PC-3 (cell line): Measurements from ENCODE around the gene KCNK3. TPM values are rescaled to one million over a fixed set of nuclear protein-coding genes. Genes with fewer than 3 reads are reported as not detected.
A peak's percentile ranks its signal among the peaks of the same experiment; 100 is the strongest.

Experiments
- ATAC-seq: fragments of 200-7000 bp; cut with Tn5 transposase; 2 replicates; pipeline ENCODE4 v1.9.1; 2020; ENCODE audit warnings: mild to moderate bottlenecking, moderate library complexity
- BruUV-seq: library from RNA; stranded (reverse); fragments of 400-500 nt; replicated peaks from 2 replicates; lab custom pipeline; 2021; lab: Mats Ljungman, UMichigan
- CTCF ChIA-PET: fragments of 300-600 bp; sonication (Branson Sonifier 250); formaldehyde crosslinking; loops from one replicate; lab custom pipeline; 2022; ENCODE audit warnings: antibody characterized with exemption; lab: Charles Lee
- POLR2A ChIA-PET: fragments of 300-600 bp; sonication (Branson Sonifier 250); formaldehyde crosslinking; loops from one replicate; lab custom pipeline; 2022; ENCODE audit warnings: antibody characterized with exemption; ENCODE audit not compliant: unreplicated experiment; lab: Charles Lee
- DNase-seq: peaks from one replicate; pipeline ENCODE4 v3.0.0-alpha.2; 2015
- H2AFZ ChIP-seq: fragments of 300-600 bp; sonication (generic); 2 replicates; pipeline ENCODE4 v1.6.0; 2016; ENCODE audit warnings: antibody characterized with exemption, low read length
- H3F3A ChIP-seq: fragments of 300-600 bp; sonication (generic); one replicate; pipeline ENCODE4 v1.6.0; 2017; ENCODE audit warnings: antibody characterized with exemption, low read length, control low read depth, mild to moderate bottlenecking; ENCODE audit not compliant: unreplicated experiment
- H3K27ac ChIP-seq: fragments of 300-600 bp; sonication (generic); 2 replicates; pipeline ENCODE4 v1.5.1; 2016; ENCODE audit warnings: mild to moderate bottlenecking, low read length
- H3K27me3 ChIP-seq: fragments of 300-600 bp; sonication (generic); 2 replicates; pipeline ENCODE4 v1.6.1; 2016; ENCODE audit warnings: low read length, mixed read lengths
- H3K36me3 ChIP-seq: fragments of 300-600 bp; sonication (generic); 2 replicates; pipeline ENCODE4 v1.6.1; 2016; ENCODE audit warnings: low read depth, mixed run types, low read length, mixed read lengths
- H3K4me1 ChIP-seq: fragments of 300-600 bp; sonication (generic); 2 replicates; pipeline ENCODE4 v1.5.1; 2016; ENCODE audit warnings: low read length; ENCODE audit not compliant: insufficient read depth
- H3K4me2 ChIP-seq: fragments of 300-600 bp; sonication (generic); 2 replicates; pipeline ENCODE4 v1.6.0; 2016; ENCODE audit warnings: low read length
- H3K4me3 ChIP-seq: fragments of 300-600 bp; sonication (generic); 2 replicates; pipeline ENCODE4 v1.5.1; 2016; ENCODE audit warnings: mild to moderate bottlenecking, low read length, mixed read lengths
- H3K79me2 ChIP-seq: fragments of 300-600 bp; sonication (generic); 2 replicates; pipeline ENCODE4 v1.6.1; 2017; ENCODE audit warnings: low read length, mixed read lengths
- H3K9ac ChIP-seq: fragments of 300-600 bp; sonication (generic); 2 replicates; pipeline ENCODE4 v1.6.0; 2016; ENCODE audit warnings: mild to moderate bottlenecking, low read length
- H3K9me2 ChIP-seq: fragments of 300-600 bp; sonication (generic); replicated peaks from 2 replicates; pipeline ENCODE4 v1.6.1; 2016; ENCODE audit warnings: mixed run types, low read length, mixed read lengths
- H3K9me3 ChIP-seq: fragments of 300-600 bp; sonication (generic); 2 replicates; pipeline ENCODE4 v1.6.1; 2016; ENCODE audit warnings: low read length, mixed read lengths
- H4K20me1 ChIP-seq: fragments of 300-600 bp; sonication (generic); 2 replicates; pipeline ENCODE4 v1.6.1; 2016; ENCODE audit warnings: low read length, mixed read lengths
- EZH2 ChIP-seq: fragments of 300-600 bp; sonication (generic); IDR thresholded peaks from one replicate; pipeline ENCODE4 v1.6.1; 2017; ENCODE audit warnings: antibody characterized with exemption, mild to moderate bottlenecking, low read length; ENCODE audit not compliant: unreplicated experiment
- EZH2phosphoT487 ChIP-seq: fragments of 300-600 bp; sonication (generic); IDR thresholded peaks from 2 replicates; pipeline ENCODE4 v1.6.1; 2018; ENCODE audit warnings: mild to moderate bottlenecking, antibody characterized with exemption, low read length, borderline replicate concordance
- intact Hi-C: fragments of 100-400 bp; cut with micrococcal nuclease; formaldehyde crosslinking; loops from 2 replicates; pipeline ENCODE4 v1.9.0; 2023
- total RNA-seq: library from RNA; depleted of rRNA; stranded (reverse); fragments of >200 nt; gene quantifications from 2 replicates; pipeline ENCODE4 v1.2.3, GENCODE V29; 2014
- TF ChIP-seq, protein P1 (sequence below): fragments of 300-600 bp; sonication (generic); conservative IDR thresholded peaks from 2 replicates; pipeline ENCODE4 v1.5.1; 2017; ENCODE audit warnings: antibody characterized with exemption, low read depth, mild to moderate bottlenecking, low read length

Gene KCNK3
- total RNA-seq, 1 experiment from 2014 or later = 0.04 TPM

DNA sequence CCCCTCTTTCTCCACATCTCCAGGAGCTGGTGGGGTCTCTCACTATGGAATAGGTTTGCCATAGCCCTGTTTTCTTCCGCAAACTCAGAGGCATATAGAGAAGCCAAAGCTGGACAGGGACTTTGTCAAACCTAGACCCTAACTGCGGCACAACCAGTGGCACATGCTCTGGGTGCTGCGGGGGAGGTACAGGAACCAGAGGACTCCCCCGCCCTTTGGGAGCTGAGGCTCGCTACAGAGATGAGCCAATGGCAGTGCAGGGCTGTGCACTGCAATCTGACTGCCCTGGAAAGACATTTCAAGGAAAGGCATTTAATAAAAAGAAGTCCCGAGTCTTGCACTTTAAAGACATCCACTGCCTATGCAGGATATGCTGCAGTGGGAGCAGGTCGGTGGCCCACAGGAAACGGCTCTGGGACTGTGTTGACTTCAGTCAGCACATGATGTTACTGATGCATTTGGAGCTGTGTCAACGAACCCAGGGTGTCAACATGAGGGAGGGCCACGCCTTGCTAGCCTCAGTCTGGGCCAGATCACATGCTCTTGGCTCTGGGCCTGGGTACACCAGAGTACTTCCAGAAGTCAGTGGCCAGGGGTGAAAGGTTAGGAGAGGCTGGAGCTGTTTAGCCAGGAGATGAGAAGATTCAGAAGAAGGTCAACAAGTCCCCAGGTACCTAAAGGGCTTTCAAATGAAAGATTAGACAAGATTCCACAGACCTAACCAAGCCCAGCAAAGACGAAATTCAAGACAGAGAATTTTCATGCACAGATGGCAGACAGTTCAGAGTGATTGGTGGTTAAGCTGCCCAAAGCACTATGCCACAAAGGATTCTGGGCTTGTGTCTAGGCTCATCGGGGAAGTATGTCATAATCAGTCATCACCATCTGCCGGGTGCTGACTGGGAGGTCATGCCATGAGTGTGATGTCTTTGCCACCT lies 79.8 kb downstream of the KCNK3 start:
- no TSS peak for BruUV-seq
- ChIA-PET POLR2A (no interaction called here), CTCF (no interaction called here)
- H3K4me3 ChIP-seq = no peak overlapping the region
- H2AFZ ChIP-seq = no peak overlapping the region
- H3F3A ChIP-seq = no peaks in the 10 kb centered on the region
- H3K9me2 ChIP-seq = no peaks in the 10 kb centered on the region
- intact Hi-C loops = no loop called here
- H3K27ac ChIP-seq = no peak overlapping the region; the same call in 1 of the 2 replicates
- H4K20me1 ChIP-seq = peaks cover 20% of the 10 kb centered on the region
- peaks cover 21% of the 10 kb centered on the region for H3K4me1 ChIP-seq
- DNase-seq = peak; percentile 41
- H3K36me3 ChIP-seq = peaks cover 3% of the 10 kb centered on the region; the same call in 1 of the 2 replicates
- H3K9me3 ChIP-seq = no peaks in the 10 kb centered on the region
- H3K79me2 ChIP-seq = peaks cover 52% of the 10 kb centered on the region
- no peak overlapping the region for H3K9ac ChIP-seq
- TF ChIP-seq EZH2 (no peak), EZH2phosphoT487 (no peak)
- TF ChIP-seq, protein P1, sequence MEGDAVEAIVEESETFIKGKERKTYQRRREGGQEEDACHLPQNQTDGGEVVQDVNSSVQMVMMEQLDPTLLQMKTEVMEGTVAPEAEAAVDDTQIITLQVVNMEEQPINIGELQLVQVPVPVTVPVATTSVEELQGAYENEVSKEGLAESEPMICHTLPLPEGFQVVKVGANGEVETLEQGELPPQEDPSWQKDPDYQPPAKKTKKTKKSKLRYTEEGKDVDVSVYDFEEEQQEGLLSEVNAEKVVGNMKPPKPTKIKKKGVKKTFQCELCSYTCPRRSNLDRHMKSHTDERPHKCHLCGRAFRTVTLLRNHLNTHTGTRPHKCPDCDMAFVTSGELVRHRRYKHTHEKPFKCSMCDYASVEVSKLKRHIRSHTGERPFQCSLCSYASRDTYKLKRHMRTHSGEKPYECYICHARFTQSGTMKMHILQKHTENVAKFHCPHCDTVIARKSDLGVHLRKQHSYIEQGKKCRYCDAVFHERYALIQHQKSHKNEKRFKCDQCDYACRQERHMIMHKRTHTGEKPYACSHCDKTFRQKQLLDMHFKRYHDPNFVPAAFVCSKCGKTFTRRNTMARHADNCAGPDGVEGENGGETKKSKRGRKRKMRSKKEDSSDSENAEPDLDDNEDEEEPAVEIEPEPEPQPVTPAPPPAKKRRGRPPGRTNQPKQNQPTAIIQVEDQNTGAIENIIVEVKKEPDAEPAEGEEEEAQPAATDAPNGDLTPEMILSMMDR = no peak
- no peaks in the 10 kb centered on the region for H3K27me3 ChIP-seq
- no peak overlapping the region for H3K4me2 ChIP-seq
- peak; percentile 84 for ATAC-seq

DNA sequence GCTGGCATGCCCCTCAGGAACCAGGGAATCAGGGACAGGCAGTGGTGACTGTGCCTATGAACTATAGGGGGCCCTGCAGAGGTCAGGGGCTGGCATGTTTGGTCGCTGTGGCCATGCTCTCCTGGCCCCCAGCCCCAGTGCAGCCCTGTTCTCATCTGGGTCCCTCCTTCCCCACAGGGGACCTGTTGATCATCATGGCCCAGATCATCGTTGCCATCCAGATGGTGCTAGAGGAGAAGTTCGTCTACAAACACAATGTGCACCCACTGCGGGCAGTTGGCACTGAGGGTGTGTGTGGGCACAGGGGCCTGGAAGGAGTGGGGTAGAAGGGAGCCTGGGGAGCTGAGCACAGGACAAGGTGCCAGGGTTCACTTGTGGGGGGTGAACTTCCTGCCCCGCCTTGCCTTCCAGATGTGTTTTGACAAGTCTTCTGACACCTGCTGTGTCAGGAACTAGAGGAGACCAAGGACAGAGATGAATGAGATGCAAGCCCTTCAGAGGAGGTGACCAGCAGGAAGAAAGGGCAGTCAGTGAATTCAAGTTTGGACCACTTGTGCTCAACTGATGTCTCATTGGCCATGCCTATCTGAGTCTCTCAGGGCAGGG lies 83.8 kb downstream of the KCNK3 start:
- Histone ChIP-seq H2AFZ (no peak overlapping the region), H3K36me3 (peaks cover 2% of the 10 kb centered on the region; the same call in 1 of the 2 replicates), H3K4me3 (no peak overlapping the region), H3K4me2 (no peak overlapping the region), H3K9ac (no peak overlapping the region), H3K27ac (no peak overlapping the region), H3K9me2 (no peaks in the 10 kb centered on the region), H3K4me1 (peaks cover 16% of the 10 kb centered on the region), H3K27me3 (no peaks in the 10 kb centered on the region), H3K9me3 (no peaks in the 10 kb centered on the region), H3K79me2 (peaks cover 16% of the 10 kb centered on the region), H3F3A (no peaks in the 10 kb centered on the region), H4K20me1 (peaks cover 16% of the 10 kb centered on the region)
- no peak for DNase-seq
- no TSS peak for BruUV-seq
- POLR2A ChIA-PET = no interaction called here
- CTCF ChIA-PET = no interaction called here
- ATAC-seq = no peak
- intact Hi-C loops = no loop called here
- TF ChIP-seq, protein P1 = no peak
- no peak for TF ChIP-seq EZH2phosphoT487
- no peak for TF ChIP-seq EZH2
